K562 (cell line): Measurements from ENCODE around the gene SS18L1. TPM values are rescaled to one million over a fixed set of nuclear protein-coding genes. Genes with fewer than 3 reads are reported as not detected.

Source experiments
- ATAC-seq: fragments of 200-7000 bp; cut with Tn5 transposase; 3 replicates; pipeline ENCODE4 v1.9.1; 2020; ENCODE audit warnings: moderate library complexity
- BruUV-seq: library from RNA; stranded (reverse); fragments of 400-500 nt; replicated peaks from 2 replicates; lab custom pipeline; 2021; lab: Mats Ljungman, UMichigan
- CTCF ChIA-PET: fragments of 300-600 bp; formaldehyde crosslinking; extraction: SDS; loops from one replicate; lab custom pipeline; 2021; ENCODE audit warnings: low intra/inter-chr PET ratio; lab: Yijun Ruan, JAX
- POLR2A ChIA-PET: fragments of 300-600, 350-650 bp; sonication (Branson Sonifier 250); formaldehyde crosslinking; extraction: SDS; loops from one replicate; lab custom pipeline; 2021; ENCODE audit warnings: antibody characterized with exemption, inconsistent platforms; lab: Yijun Ruan, JAX
- DNase-seq, 4 experiments: peaks; one replicate each; pipeline versions ENCODE4 v3.0.0 to v3.0.0-alpha.2; 2011 to 2018; ENCODE audit warnings: low spot score in 3 of 4, mixed read lengths in 3 of 4; ENCODE audit errors: extremely low read depth in 1 of 4
- FAIRE-seq: peaks from 2 replicates; lab custom pipeline; 2011; peaks lifted over from hg19 to GRCh38; lab: Jason Lieb, UNC
- H2AFZ ChIP-seq: 2 replicates; pipeline ENCODE4 v1.6.0; 2011; ENCODE audit warnings: low read depth, low read length, control low read depth, inconsistent platforms
- H3K27ac ChIP-seq: fragments of 200-600 bp; 3 replicates; pipeline ENCODE4 v1.8.0; 2011; ENCODE audit warnings: low read depth, mild to moderate bottlenecking, control low read depth, inconsistent platforms, low read length, moderate library complexity, mixed read lengths; ENCODE audit errors: extremely low read depth
- H3K27me3 ChIP-seq, 2 experiments: fragments of 300-600 bp in 1 of 2; 2 replicates in 1 of 2; 3 replicates in 1 of 2; pipeline versions ENCODE4 v1.6.0 to v1.8.0; 2011; ENCODE audit warnings: inconsistent platforms in 2 of 2, low read length in 2 of 2, mild to moderate bottlenecking in 1 of 2, mixed read lengths in 1 of 2, moderate library complexity in 1 of 2; ENCODE audit not compliant: control insufficient read depth in 2 of 2, insufficient read depth in 2 of 2
- H3K36me3 ChIP-seq: fragments of 300-600 bp; 3 replicates; pipeline ENCODE4 v1.8.0; 2011; ENCODE audit warnings: mild to moderate bottlenecking, low read length, inconsistent platforms; ENCODE audit not compliant: control insufficient read depth, insufficient read depth
- H3K4me1 ChIP-seq, 2 experiments: fragments of 200-600 bp in 1 of 2; replicated peaks in 1 of 2; 2 replicates in 1 of 2; 3 replicates in 1 of 2; pipeline versions ENCODE4 v1.5.1 to v1.8.0; 2011; ENCODE audit warnings: inconsistent platforms in 2 of 2, low read length in 2 of 2, mild to moderate bottlenecking in 1 of 2, mixed read lengths in 1 of 2, moderate library complexity in 1 of 2; ENCODE audit not compliant: control insufficient read depth in 2 of 2, insufficient read depth in 2 of 2
- H3K4me2 ChIP-seq: 2 replicates; pipeline ENCODE4 v1.6.1; 2011; ENCODE audit warnings: low read length, control low read depth, inconsistent platforms, mixed read lengths; ENCODE audit not compliant: insufficient read depth
- H3K4me3 ChIP-seq: fragments of 200-600 bp; sonication (generic), shearing (Covaris generic); 2 replicates; pipeline ENCODE4 v1.5.1; 2016; ENCODE audit warnings: control low read depth, inconsistent platforms
- H3K79me2 ChIP-seq: fragments of 200-600 bp; 3 replicates; pipeline ENCODE4 v1.8.0; 2011; ENCODE audit warnings: low read length, inconsistent platforms; ENCODE audit not compliant: control insufficient read depth, insufficient read depth
- H3K9ac ChIP-seq, 2 experiments: 2 replicates each; pipeline versions ENCODE4 v1.6.0 to v1.6.1; 2011; ENCODE audit warnings: low read depth in 2 of 2, low read length in 2 of 2, control low read depth in 1 of 2, inconsistent platforms in 1 of 2, mild to moderate bottlenecking in 1 of 2, mixed read lengths in 1 of 2; ENCODE audit not compliant: insufficient read depth in 1 of 2
- H3K9me1 ChIP-seq: one replicate; pipeline ENCODE4 v1.6.0; 2011; ENCODE audit warnings: inconsistent platforms, mild to moderate bottlenecking, low read length, moderate library complexity; ENCODE audit not compliant: control insufficient read depth, insufficient read depth
- H3K9me3 ChIP-seq: replicated peaks from 2 replicates; pipeline ENCODE4 v1.5.1; 2011; ENCODE audit warnings: low read depth, low read length, inconsistent platforms; ENCODE audit not compliant: control insufficient read depth, insufficient read depth
- H4K20me1 ChIP-seq: replicated peaks from 2 replicates; pipeline ENCODE4 v1.6.1; 2011; ENCODE audit warnings: low read length, inconsistent platforms, mixed read lengths; ENCODE audit not compliant: control insufficient read depth, insufficient read depth
- EP300 ChIP-seq: IDR thresholded peaks from 2 replicates; pipeline ENCODE4 v1.6.1; 2012; ENCODE audit warnings: low read length, improper control_type of control experiment
- GATAD2A ChIP-seq: fragments of 450-650 bp; IDR thresholded peaks from 2 replicates; pipeline ENCODE4 v1.6.1; 2017
- HMGXB4 ChIP-seq: sonication (generic); formaldehyde crosslinking; IDR thresholded peaks from 2 replicates; pipeline ENCODE4 v1.8.1; 2023; ENCODE audit warnings: mild to moderate bottlenecking, missing genetic modification reagents
- JUN ChIP-seq, 2 experiments: sonication (generic) in 1 of 2; formaldehyde crosslinking in 1 of 2; IDR thresholded peaks; 2 replicates each; pipeline versions ENCODE4 v1.6.1 to v1.8.0; 2012 to 2022; ENCODE audit warnings: borderline replicate concordance in 2 of 2, mild to moderate bottlenecking in 2 of 2, improper control_type of control experiment in 1 of 2, low read depth in 1 of 2, low read length in 1 of 2, missing genetic modification reagents in 1 of 2
- KAT7 ChIP-seq: sonication (generic); formaldehyde crosslinking; IDR thresholded peaks from 2 replicates; pipeline ENCODE4 v1.8.0; 2022; ENCODE audit warnings: missing genetic modification reagents, mild to moderate bottlenecking, borderline replicate concordance
- LARP7 ChIP-seq: fragments of 450-650 bp; IDR thresholded peaks from 2 replicates; pipeline ENCODE4 v1.6.1; 2016
- MCM3 ChIP-seq: fragments of 450-650 bp; IDR thresholded peaks from 2 replicates; pipeline ENCODE4 v1.6.1; 2016
- THRB ChIP-seq: fragments of 450-650 bp; formaldehyde crosslinking; conservative IDR thresholded peaks from 2 replicates; pipeline ENCODE4 v1.4.0; 2022; ENCODE audit warnings: mild to moderate bottlenecking, missing genetic modification characterization
- ZBTB26 ChIP-seq: fragments of 450-650 bp; formaldehyde crosslinking; IDR thresholded peaks from 2 replicates; pipeline ENCODE4 v1.4.0; 2022; ENCODE audit warnings: missing genetic modification characterization
- WGBS: fragments of 100-300 bp; shearing (Covaris generic); methylation state at CpG from one replicate; pipeline ENCODE4 v1.1.6; 2016; ENCODE audit warnings: low coverage, mixed read lengths; ENCODE audit not compliant: insufficient coverage; ENCODE audit errors: missing lambda C conversion rate; 5-methylcytosine and 5-hydroxymethylcytosine counted together
- in situ Hi-C: fragments of 300-500 bp; cut with MboI; formaldehyde crosslinking; loops from 4 replicates; pipeline ENCODE4 v1.15.0; 2018; ENCODE audit warnings: inconsistent platforms, mixed read lengths
- intact Hi-C: fragments of 100-400 bp; cut with micrococcal nuclease; formaldehyde crosslinking; loops from 2 replicates; pipeline ENCODE4 v1.14.2; 2022
- polyA plus RNA-seq, 8 experiments: library from polyadenylated mRNA; depleted of rRNA in 4 of 8; stranded (reverse) in 5 of 8; unstranded in 3 of 8; fragments of >200 nt; fragmentation: Nextera tagmentation in 2 of 8; fragmentation: Illumina TruSeq in 1 of 8; extraction: Ambion mirVana in 2 of 8; extraction: Trizol in 1 of 8; gene quantifications; 2 replicates each; pipeline versions ENCODE4 v1.2.1 to v1.2.3, GENCODE V29; 2011 to 2014; ENCODE audit warnings: inconsistent platforms in 1 of 8, missing spikeins in 1 of 8
- total RNA-seq, 7 experiments: library from RNA; depleted of rRNA in 6 of 7; stranded (reverse); fragments of >200 nt in 6 of 7; fragmentation: Illumina TruSeq in 2 of 7; extraction: Trizol in 2 of 7; gene quantifications; 2 replicates each; pipeline versions ENCODE4 v1.2.1 to v1.2.3, GENCODE V29; 2011 to 2021; ENCODE audit warnings: low replicate concordance in 1 of 7

SS18L1 gene
- total and polyA plus RNA-seq, 9 of the 15 experiments (the other 6 are each of a cell fraction or from before 2014, with no cell fraction given), result 2.7 to 28.3 (median 15.1) TPM

- TF ChIP-seq HMGXB4 (CRISPR knock-in tag), result no peak
- TF ChIP-seq LARP7, result no peak
- no peak for TF ChIP-seq THRB (CRISPR knock-in tag)
- TF ChIP-seq EP300, result no peak
- TF ChIP-seq KAT7 (CRISPR knock-in tag), result no peak
- peak; percentile 52; the same call in 1 of the 2 replicates for TF ChIP-seq MCM3
- no peak for TF ChIP-seq GATAD2A
- TF ChIP-seq JUN (IDR thresholded peaks at IDR 0.05; ENCODE audit: borderline replicate concordance, low read depth, low read length), result no peak
- 0 out of 2 replicates have a peak, but pooled peaks have one; percentile 2 for TF ChIP-seq JUN (CRISPR knock-in tag; IDR thresholded peaks at IDR 0.05; ENCODE audit: borderline replicate concordance)
- 0 out of 2 replicates have a peak, but pooled peaks have one; percentile 66 for TF ChIP-seq ZBTB26 (CRISPR knock-in tag)
- H3K9me1 ChIP-seq, result no peaks in the 10 kb centered on the region
- intact Hi-C loops, result no loop called here
- no peaks in the 10 kb centered on the region for H3K79me2 ChIP-seq
- H3K36me3 ChIP-seq, result no peaks in the 10 kb centered on the region
- ChIA-PET POLR2A (no interaction called here), CTCF (no interaction called here)
- DNase-seq (no peak), FAIRE-seq (no peak), ATAC-seq (no peak)
- no peaks in the 10 kb centered on the region for H4K20me1 ChIP-seq
- H2AFZ ChIP-seq, result no peak overlapping the region
- peaks cover 3 to 23% of the 10 kb centered on the region in 2 experiments; a peak in 4 of 5 replicates for H3K27me3 ChIP-seq
- in situ Hi-C loops, result no loop called here
- H3K9me3 ChIP-seq, result peaks cover 7% of the 10 kb centered on the region; the same call in 1 of the 2 replicates
- H3K27ac ChIP-seq, result no peak overlapping the region
- 5% methylated on average over 2 of the region's 2 CpGs for WGBS
- H3K9ac ChIP-seq, result no peak overlapping the region
- BruUV-seq, result no TSS peak
- H3K4me2 ChIP-seq, result no peak overlapping the region
- H3K4me1 ChIP-seq, result peaks cover 4 to 33% of the 10 kb centered on the region in 2 experiments; a peak in 4 of 5 replicates
- H3K4me3 ChIP-seq, result no peak overlapping the region
These were observed 86.7 kb downstream of the SS18L1 start for GRCh38 chr20:62230276-62230675.
